Keratinocyte (primary cell): ENCODE measurements around the gene ZNF81.

ENCODE experiments used
- EZH2 ChIP-seq: IDR thresholded peaks from one replicate; pipeline ENCODE4 v1.6.1; 2012; ENCODE audit warnings: inconsistent platforms, mild to moderate bottlenecking, low read length, moderate library complexity
- TF ChIP-seq, protein P1 (sequence below), 3 experiments: IDR thresholded peaks in 1 of 3; conservative IDR thresholded peaks in 1 of 3; optimal IDR thresholded peaks in 1 of 3; 2 replicates in 2 of 3; 3 replicates in 1 of 3; pipeline versions ENCODE3 to v1.5.1; 2011; ENCODE audit warnings: low read length in 3 of 3, mild to moderate bottlenecking in 3 of 3, moderate library complexity in 2 of 3, control low read depth in 1 of 3, inconsistent platforms in 1 of 3; ENCODE audit not compliant: insufficient read depth in 2 of 3; ENCODE audit errors: extremely low read depth in 1 of 3

DNA sequence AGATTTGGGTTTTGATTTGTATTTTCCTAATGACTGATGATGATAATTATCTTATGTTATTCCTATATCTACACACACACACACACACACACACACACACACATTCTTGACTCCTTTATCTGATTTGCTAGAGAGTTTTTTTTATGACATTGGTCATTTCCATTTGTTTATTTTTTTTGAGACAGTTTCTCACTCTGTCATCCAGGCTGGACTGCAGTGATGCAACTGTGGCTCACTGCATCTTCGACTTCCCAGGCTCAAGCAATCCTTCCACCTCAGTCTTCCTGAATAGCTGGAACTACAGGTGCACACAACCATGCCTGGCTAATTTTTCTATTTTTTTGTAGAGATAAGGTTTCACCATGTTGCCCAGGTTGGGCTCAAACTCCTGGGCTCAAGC, 6.7 kb downstream of the ZNF81 start:
- TF ChIP-seq, protein P1, sequence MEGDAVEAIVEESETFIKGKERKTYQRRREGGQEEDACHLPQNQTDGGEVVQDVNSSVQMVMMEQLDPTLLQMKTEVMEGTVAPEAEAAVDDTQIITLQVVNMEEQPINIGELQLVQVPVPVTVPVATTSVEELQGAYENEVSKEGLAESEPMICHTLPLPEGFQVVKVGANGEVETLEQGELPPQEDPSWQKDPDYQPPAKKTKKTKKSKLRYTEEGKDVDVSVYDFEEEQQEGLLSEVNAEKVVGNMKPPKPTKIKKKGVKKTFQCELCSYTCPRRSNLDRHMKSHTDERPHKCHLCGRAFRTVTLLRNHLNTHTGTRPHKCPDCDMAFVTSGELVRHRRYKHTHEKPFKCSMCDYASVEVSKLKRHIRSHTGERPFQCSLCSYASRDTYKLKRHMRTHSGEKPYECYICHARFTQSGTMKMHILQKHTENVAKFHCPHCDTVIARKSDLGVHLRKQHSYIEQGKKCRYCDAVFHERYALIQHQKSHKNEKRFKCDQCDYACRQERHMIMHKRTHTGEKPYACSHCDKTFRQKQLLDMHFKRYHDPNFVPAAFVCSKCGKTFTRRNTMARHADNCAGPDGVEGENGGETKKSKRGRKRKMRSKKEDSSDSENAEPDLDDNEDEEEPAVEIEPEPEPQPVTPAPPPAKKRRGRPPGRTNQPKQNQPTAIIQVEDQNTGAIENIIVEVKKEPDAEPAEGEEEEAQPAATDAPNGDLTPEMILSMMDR (optimal IDR thresholded peaks at IDR 0.05 in 1 of 3, IDR thresholded peaks at IDR 0.05 in 1 of 3, conservative IDR thresholded peaks at IDR 0.05 in 1 of 3; ENCODE audit: extremely low read depth in 1 of 3, insufficient read depth in 2 of 3, low read length in 3 of 3), result no peak
- TF ChIP-seq EZH2, result no peak
